Astrocyte (in vitro differentiated cells and primary cell): ENCODE data around the gene SNCG.

Source experiments
- CTCF ChIP-seq: IDR thresholded peaks from 2 replicates; pipeline ENCODE4 v1.5.1; 2011; ENCODE audit warnings: low read depth, mild to moderate bottlenecking, inconsistent platforms, low read length, moderate library complexity; ENCODE audit not compliant: insufficient read depth
- EZH2 ChIP-seq: IDR thresholded peaks from 2 replicates; pipeline ENCODE4 v1.6.1; 2012; ENCODE audit warnings: mild to moderate bottlenecking, low read length, inconsistent platforms; ENCODE audit not compliant: insufficient read depth

- TF ChIP-seq CTCF (no peak), EZH2 (no peak)
Measured at GRCh38 chr10:86957471-86958115, 806 bp upstream of the SNCG start, which contains the start of gene MMRN2.
